ENCODE data around the gene CPN1. TPM values are rescaled to one million over a fixed set of nuclear protein-coding genes. Genes with fewer than 3 reads are reported as not detected.
"Not testable (repeated sequence)": the region's sequence is repeated elsewhere in the genome, so short reads cannot be mapped to it uniquely, and the experiment has no call there.

CPN1 gene
- total RNA-seq, 3 donors from 2014 or later (not counting 1 experiment from before 2014, with no cell fraction given), result not detected

GRCh38 chr10:100128951-100129350 lies 47.3 kb upstream of the CPN1 start:
- no peak for DNase-seq
- H3K4me3 Mint-ChIP-seq, result no peak overlapping the region
- H3K4me1 Mint-ChIP-seq, result no peaks in the 10 kb centered on the region
- no peaks in the 10 kb centered on the region for H3K27me3 ChIP-seq (ENCODE audit: control insufficient read depth, insufficient read depth, low read length)
- intact Hi-C loops (cut with micrococcal nuclease), result no loop called here
- peaks cover 7 to 17% of the 10 kb centered on the region in 2 donors for H3K27me3 Mint-ChIP-seq (ENCODE audit: low read depth in 2 of 2)
- WGBS (ENCODE audit: insufficient coverage), result 89% methylated on average over 8 of the region's 8 CpGs
- H3K27ac ChIP-seq (ENCODE audit: low read length), result no peak overlapping the region
- H3K4me3 ChIP-seq (ENCODE audit: low read length), result no peak overlapping the region
- H3K36me3 Mint-ChIP-seq, result no peaks in the 10 kb centered on the region
- H3K9me3 ChIP-seq (ENCODE audit: control insufficient read depth, insufficient read depth, low read length), result no peaks in the 10 kb centered on the region
- H3K27ac Mint-ChIP-seq, result no peak overlapping the region
- H3K9me3 Mint-ChIP-seq, result no peaks in the 10 kb centered on the region
- H3K4me1 ChIP-seq (ENCODE audit: control insufficient read depth, insufficient read depth, low read length), result no peaks in the 10 kb centered on the region
- no peaks in the 10 kb centered on the region for H3K36me3 ChIP-seq (ENCODE audit: control insufficient read depth, insufficient read depth, low read length)
- no peak for ATAC-seq
- TF ChIP-seq CTCF (IDR thresholded peaks at IDR 0.05), result no peak

- ATAC-seq; intact Hi-C loops (cut with micrococcal nuclease); H3K4me1 Mint-ChIP-seq; H3K9me3 Mint-ChIP-seq; H3K9me3 ChIP-seq (ENCODE audit: control insufficient read depth, insufficient read depth, low read length); H3K4me3 ChIP-seq (ENCODE audit: low read length); H3K36me3 ChIP-seq (ENCODE audit: control insufficient read depth, insufficient read depth, low read length); H3K4me3 Mint-ChIP-seq; H3K27ac Mint-ChIP-seq; H3K4me1 ChIP-seq (ENCODE audit: control insufficient read depth, insufficient read depth, low read length); H3K36me3 Mint-ChIP-seq; DNase-seq; H3K27me3 ChIP-seq (ENCODE audit: control insufficient read depth, insufficient read depth, low read length); H3K27ac ChIP-seq (ENCODE audit: low read length): not testable (repeated sequence)
- peaks cover 7 to 26% of the 10 kb centered on the region in 2 donors for H3K27me3 Mint-ChIP-seq (ENCODE audit: low read depth in 2 of 2)
- 89% methylated on average over 1 of the region's 2 CpGs for WGBS (ENCODE audit: insufficient coverage)
Observed at GRCh38 chr10:100125335-100125734, 43.7 kb upstream of the CPN1 start.

- Histone ChIP-seq H3K9me3 (ENCODE audit: control insufficient read depth, insufficient read depth, low read length) (no peaks in the 10 kb centered on the region), H3K4me3 (ENCODE audit: low read length) (no peak overlapping the region), H3K36me3 (ENCODE audit: control insufficient read depth, insufficient read depth, low read length) (no peaks in the 10 kb centered on the region), H3K4me1 (ENCODE audit: control insufficient read depth, insufficient read depth, low read length) (no peaks in the 10 kb centered on the region), H3K27ac (ENCODE audit: low read length) (no peak overlapping the region), H3K27me3 (ENCODE audit: control insufficient read depth, insufficient read depth, low read length) (no peaks in the 10 kb centered on the region)
- no peak for TF ChIP-seq CTCF (IDR thresholded peaks at IDR 0.05)
- H3K4me3 Mint-ChIP-seq, result no peak overlapping the region
- no peak overlapping the region for H3K27ac Mint-ChIP-seq
- peaks cover 7 to 27% of the 10 kb centered on the region in 2 donors for H3K27me3 Mint-ChIP-seq (ENCODE audit: low read depth in 2 of 2)
- intact Hi-C loops (cut with micrococcal nuclease), result no loop called here
- H3K9me3 Mint-ChIP-seq, result no peaks in the 10 kb centered on the region
- 82% methylated on average over 3 of the region's 4 CpGs for WGBS (ENCODE audit: insufficient coverage)
- no peak for ATAC-seq
- H3K4me1 Mint-ChIP-seq, result peaks cover 0 to 7% of the 10 kb centered on the region in 2 donors
- no peak for DNase-seq
- no peaks in the 10 kb centered on the region for H3K36me3 Mint-ChIP-seq
Observed at GRCh38 chr10:100124097-100124496, 42.4 kb upstream of the CPN1 start.

GRCh38 chr10:100122780-100123179 lies 41.1 kb upstream of the CPN1 start:
- no peak for ATAC-seq

More at GRCh38 chr10:100122780-100123179, 41.1 kb upstream of the CPN1 start:
- Histone ChIP-seq H3K4me3 (ENCODE audit: low read length) (no peak overlapping the region), H3K36me3 (ENCODE audit: control insufficient read depth, insufficient read depth, low read length) (no peaks in the 10 kb centered on the region), H3K27me3 (ENCODE audit: control insufficient read depth, insufficient read depth, low read length) (no peaks in the 10 kb centered on the region), H3K27ac (ENCODE audit: low read length) (no peak overlapping the region), H3K4me1 (ENCODE audit: control insufficient read depth, insufficient read depth, low read length) (no peaks in the 10 kb centered on the region), H3K9me3 (ENCODE audit: control insufficient read depth, insufficient read depth, low read length) (no peaks in the 10 kb centered on the region)
- no peak overlapping the region for H3K4me3 Mint-ChIP-seq
- TF ChIP-seq CTCF (IDR thresholded peaks at IDR 0.05), result no peak
- no peak overlapping the region for H3K27ac Mint-ChIP-seq
- H3K9me3 Mint-ChIP-seq, result no peaks in the 10 kb centered on the region
- H3K36me3 Mint-ChIP-seq, result no peaks in the 10 kb centered on the region
- intact Hi-C loops (cut with micrococcal nuclease), result no loop called here
- no peak for DNase-seq
- H3K4me1 Mint-ChIP-seq, result peaks cover 0 to 7% of the 10 kb centered on the region in 2 donors
- H3K27me3 Mint-ChIP-seq (ENCODE audit: low read depth in 2 of 2), result peaks cover 7 to 14% of the 10 kb centered on the region in 2 donors
